Left lung (tissue), 10 donors: ENCODE results near the gene BGN. TPM values are rescaled to one million over a fixed set of nuclear protein-coding genes. Genes with fewer than 3 reads are reported as not detected.

Experiments
- ATAC-seq: fragments of 200-7000 bp; cut with Tn5 transposase; one replicate; pipeline ENCODE4 v1.9.1; 2020; ENCODE audit warnings: moderate library complexity
- DNase-seq, 4 donors: peaks; one replicate each; pipeline ENCODE4 v3.0.0-alpha.2; 2013 to 2020
- H3K27ac ChIP-seq, 2 donors: fragments of 200-600 bp; sonication (generic) in 1 of 2; one replicate each; pipeline versions ENCODE4 v1.5.0 to v1.8.0; 2020 to 2021
- H3K27me3 ChIP-seq, 2 donors: fragments of 200-600 bp; sonication (generic) in 1 of 2; one replicate each; pipeline versions ENCODE4 v1.5.0 to v1.8.0; 2020 to 2021
- H3K36me3 ChIP-seq, 2 donors: fragments of 200-600 bp; sonication (generic) in 1 of 2; one replicate each; pipeline versions ENCODE4 v1.5.0 to v1.8.0; 2020 to 2021
- H3K4me1 ChIP-seq, 2 donors: fragments of 200-600 bp; one replicate each; pipeline ENCODE4 v1.8.0; 2021
- H3K4me3 ChIP-seq, 2 donors: fragments of 200-600 bp; sonication (generic) in 1 of 2; one replicate each; pipeline versions ENCODE4 v1.5.0 to v1.8.0; 2020 to 2021; ENCODE audit warnings: mild to moderate bottlenecking in 1 of 2
- H3K9me3 ChIP-seq, 2 donors: fragments of 200-600 bp; sonication (generic) in 1 of 2; one replicate each; pipeline versions ENCODE4 v1.5.0 to v1.8.0; 2020 to 2021
- CTCF ChIP-seq, 2 donors: fragments of 200-600 bp; sonication (generic) in 1 of 2; IDR thresholded peaks; one replicate each; pipeline versions ENCODE4 v1.5.0 to v1.8.0; 2021; ENCODE audit warnings: antibody characterized with exemption in 2 of 2
- intact Hi-C, 2 donors: fragments of 100-400 bp; cut with DNase I; formaldehyde crosslinking; loops; one replicate each; pipeline versions ENCODE4 v1.11.2 to v1.14.2; 2022
- polyA plus RNA-seq, 6 donors: library from polyadenylated mRNA; unstranded; fragments of 120-200 nt; gene quantifications; one replicate each; pipeline ENCODE4 v1.2.1, GENCODE V29; 2013; ENCODE audit not compliant: insufficient read length in 6 of 6
- total RNA-seq, 2 donors: library from RNA; stranded (reverse); fragmentation: NEBNext Ultra II Directional; extraction: Animal tissue kit (Norgen Biotek cat#: 25700); gene quantifications; one replicate each; pipeline ENCODE4 v1.2.1, GENCODE V29; 2021
- donor health status: DM: no; HTN: yes; CAD: no.
- donor health status: DM: no; HTN: no; CAD: no.

BGN gene
- total and polyA plus RNA-seq, 8 donors, result 175 to 492 (median 202) TPM

DNA sequence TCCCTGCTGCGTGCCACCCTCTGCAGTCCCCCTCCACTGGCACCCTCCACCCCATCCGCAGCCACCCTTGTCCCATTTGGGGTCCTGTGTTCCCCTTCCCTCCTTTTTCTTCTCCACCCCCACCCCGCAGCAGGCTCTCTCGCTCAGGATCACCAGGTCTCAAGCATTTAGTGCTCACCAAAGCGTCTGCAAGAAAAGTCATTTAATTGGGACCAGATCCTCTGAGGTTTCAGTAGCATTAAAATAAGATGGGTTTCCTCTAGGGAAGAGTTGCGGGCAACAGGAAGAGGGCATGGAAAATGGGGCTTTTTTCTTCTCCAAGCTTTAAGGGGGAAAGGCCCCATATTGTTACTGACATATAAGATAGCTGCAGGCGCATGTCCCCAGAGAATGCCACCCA lies 19.5 kb upstream of the BGN start:
- no peak for TF ChIP-seq CTCF (IDR thresholded peaks at IDR 0.05)
- intact Hi-C loops, result no loop called here
- Histone ChIP-seq H3K4me3 (no peak overlapping the region), H3K27ac (peak overlapping the region in 1 of 2 donors; percentile 56), H3K9me3 (no peaks in the 10 kb centered on the region), H3K27me3 (peaks cover 0 to 6% of the 10 kb centered on the region in 2 donors), H3K4me1 (peaks cover 7 to 11% of the 10 kb centered on the region in 2 donors), H3K36me3 (no peaks in the 10 kb centered on the region)
- DNase-seq (no peak), ATAC-seq (no peak)

- H3K4me1 ChIP-seq, result peaks cover 7 to 11% of the 10 kb centered on the region in 2 donors
- no peaks in the 10 kb centered on the region for H3K36me3 ChIP-seq
- H3K4me3 ChIP-seq, result no peak overlapping the region
- H3K9me3 ChIP-seq, result no peaks in the 10 kb centered on the region
- H3K27ac ChIP-seq, result peak overlapping the region in 1 of 2 donors; percentile 17
- peaks cover 0 to 6% of the 10 kb centered on the region in 2 donors for H3K27me3 ChIP-seq
- intact Hi-C loops, result no loop called here
- TF ChIP-seq CTCF (IDR thresholded peaks at IDR 0.05), result no peak
- ATAC-seq (no peak), DNase-seq (no peak)
These were observed 19.0 kb upstream of the BGN start for GRCh38 chrX:153475751-153476281.

- TF ChIP-seq CTCF (IDR thresholded peaks at IDR 0.05), result no peak
- no peak overlapping the region for H3K4me3 ChIP-seq
- ATAC-seq (peak; percentile 45), DNase-seq (peak in 2 of 4 donors; percentile 54 to 81)
- peak overlapping the region in 1 of 2 donors; percentile 81 for H3K27ac ChIP-seq
- intact Hi-C loops, result no loop called here
- H3K36me3 ChIP-seq, result no peaks in the 10 kb centered on the region
- no peaks in the 10 kb centered on the region for H3K9me3 ChIP-seq
- peaks cover 3 to 8% of the 10 kb centered on the region in 2 donors for H3K4me1 ChIP-seq
- peaks cover 0 to 6% of the 10 kb centered on the region in 2 donors for H3K27me3 ChIP-seq
These were observed 18.0 kb upstream of the BGN start for GRCh38 chrX:153476666-153477363.

- Histone ChIP-seq H3K27me3 (peaks cover 0 to 6% of the 10 kb centered on the region in 2 donors), H3K36me3 (no peaks in the 10 kb centered on the region)
- no peak for ATAC-seq
These were observed 17.4 kb upstream of the BGN start for GRCh38 chrX:153477364-153477857.

More at GRCh38 chrX:153477364-153477857, 17.4 kb upstream of the BGN start:
- DNase-seq, result no peak
- no peaks in the 10 kb centered on the region for H3K9me3 ChIP-seq
- peak overlapping the region in 1 of 2 donors; percentile 81 for H3K27ac ChIP-seq
- TF ChIP-seq CTCF (IDR thresholded peaks at IDR 0.05), result no peak
- H3K4me1 ChIP-seq, result peaks cover 3 to 8% of the 10 kb centered on the region in 2 donors
- intact Hi-C loops, result no loop called here
- no peak overlapping the region for H3K4me3 ChIP-seq
